HTR-8/SVneo (cell line): ENCODE data around the gene SMAD3.

Experiments used
- DNase-seq: peaks from one replicate; pipeline ENCODE4 v3.0.0; 2011; ENCODE audit warnings: low spot score, mixed read lengths; ENCODE audit not compliant: insufficient read length
- FAIRE-seq: peaks from 2 replicates; lab custom pipeline; 2011; peaks lifted over from hg19 to GRCh38; lab: Jason Lieb, UNC

Gene SMAD3

GRCh38 chr15:67105991-67106763, 40.8 kb downstream of the SMAD3 start:
- FAIRE-seq, result no peak
- DNase-seq, result no peak

GRCh38 chr15:67106764-67107013, 41.3 kb downstream of the SMAD3 start:
- FAIRE-seq (no peak), DNase-seq (no peak)

- peak; percentile 95 for DNase-seq
- no peak for FAIRE-seq
Observed at GRCh38 chr15:67107014-67107812, 41.8 kb downstream of the SMAD3 start.

- FAIRE-seq (peak; percentile 57), DNase-seq (no peak)
Observed at GRCh38 chr15:67108122-67108961, 42.9 kb downstream of the SMAD3 start.

GRCh38 chr15:67109141-67110034, 44.0 kb downstream of the SMAD3 start:
- FAIRE-seq, result peak; percentile 91
- DNase-seq, result peak; percentile 80

- no peak for FAIRE-seq
Observed at GRCh38 chr15:67110361-67110781, 45.0 kb downstream of the SMAD3 start.

GRCh38 chr15:67110958-67111864, 45.8 kb downstream of the SMAD3 start:
- no peak for DNase-seq
- FAIRE-seq, result no peak

More at GRCh38 chr15:67110361-67110781, 45.0 kb downstream of the SMAD3 start:
- no peak for DNase-seq

- no peak for DNase-seq
- FAIRE-seq, result no peak
Observed at GRCh38 chr15:67114046-67114445, 48.6 kb downstream of the SMAD3 start.

- DNase-seq (no peak), FAIRE-seq (no peak)
Observed at GRCh38 chr15:67114846-67115585, 49.6 kb downstream of the SMAD3 start.

GRCh38 chr15:67115586-67115969, 50.2 kb downstream of the SMAD3 start:
- DNase-seq, result no peak
- no peak for FAIRE-seq

- no peak for FAIRE-seq
- no peak for DNase-seq
Observed at GRCh38 chr15:67116742-67117141, 51.3 kb downstream of the SMAD3 start.

GRCh38 chr15:67117370-67117769, 52.0 kb downstream of the SMAD3 start:
- FAIRE-seq (no peak), DNase-seq (no peak)

GRCh38 chr15:67118808-67119207, 53.4 kb downstream of the SMAD3 start:
- FAIRE-seq (no peak), DNase-seq (no peak)

- no peak for DNase-seq
- FAIRE-seq, result no peak
Observed at GRCh38 chr15:67119238-67119846, 53.9 kb downstream of the SMAD3 start.

GRCh38 chr15:67120009-67120838, 54.8 kb downstream of the SMAD3 start:
- DNase-seq, result no peak
- no peak for FAIRE-seq

- DNase-seq, result peak; percentile 71
Observed at GRCh38 chr15:67120839-67121643, 55.6 kb downstream of the SMAD3 start.

More at GRCh38 chr15:67120839-67121643, 55.6 kb downstream of the SMAD3 start:
- peak; percentile 74 for FAIRE-seq
